ENCODE data around the gene TEX53. TPM values are rescaled to one million over a fixed set of nuclear protein-coding genes. Genes with fewer than 3 reads are reported as not detected.

TEX53 gene
- polyA plus RNA-seq, 1 donor from 2014 or later, result not detected

DNA sequence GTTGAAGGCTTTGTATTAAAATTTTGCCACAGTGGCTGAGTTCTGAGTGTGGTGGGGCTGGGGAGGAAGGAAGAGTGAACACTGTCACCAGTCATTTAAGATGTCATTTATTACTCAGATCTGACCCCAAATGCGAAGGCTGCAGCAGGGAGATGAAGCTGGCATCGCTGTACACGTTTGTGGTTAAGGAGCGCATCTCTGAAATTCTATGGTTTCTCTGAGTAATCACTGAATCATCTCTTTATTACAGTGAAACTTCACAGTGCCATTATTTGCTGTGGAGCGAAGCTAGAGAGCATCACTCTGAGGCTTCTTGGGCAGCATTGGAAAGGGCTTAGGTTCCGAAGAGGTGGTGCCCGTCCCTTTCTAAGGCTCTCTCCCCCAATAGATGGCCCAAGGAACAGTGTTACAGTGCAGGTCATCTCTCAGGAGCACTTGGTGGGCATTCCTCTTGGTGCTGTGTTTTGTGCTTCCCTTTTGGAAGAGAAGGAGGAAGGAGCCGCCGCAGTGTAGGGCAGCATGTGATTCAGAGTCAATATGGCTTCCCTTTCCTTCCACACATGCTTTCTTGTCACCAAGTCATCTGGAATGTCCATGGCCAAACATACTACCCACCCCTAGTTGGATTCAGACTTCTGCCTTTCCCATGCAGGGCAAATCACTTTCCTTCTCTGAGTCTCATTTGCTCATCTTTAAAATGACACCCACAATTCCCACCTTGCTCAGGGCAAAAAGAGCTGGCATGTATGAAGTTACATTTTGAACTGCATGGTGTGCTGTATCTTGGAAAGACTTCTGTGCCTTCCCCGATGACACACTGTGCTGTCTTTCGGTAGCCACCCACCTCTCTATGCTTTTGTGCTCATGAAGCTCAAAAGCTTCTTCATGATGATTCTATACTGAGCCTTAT lies 33.7 kb upstream of the TEX53 start:
- no peaks in the 10 kb centered on the region for H3K79me2 ChIP-seq (replicated peaks; ENCODE audit: insufficient read depth, low read length)
- TF ChIP-seq TAF1 (IDR thresholded peaks at IDR 0.05; ENCODE audit: low read depth) (no peak), EP300 (conservative IDR thresholded peaks at IDR 0.05; ENCODE audit: poor library complexity, severe bottlenecking) (no peak), EZH2 (IDR thresholded peaks at IDR 0.05; ENCODE audit: borderline replicate concordance, insufficient read depth, low read length, poor library complexity, severe bottlenecking) (no peak), SMC3 (conservative IDR thresholded peaks at IDR 0.05; ENCODE audit: poor library complexity) (no peak), MXI1 (conservative IDR thresholded peaks at IDR 0.05; ENCODE audit: poor library complexity, severe bottlenecking) (no peak), POLR2AphosphoS5 (IDR thresholded peaks at IDR 0.05) (no peak), RAD21 (conservative IDR thresholded peaks at IDR 0.05) (no peak)
- TF ChIP-seq, protein P1, sequence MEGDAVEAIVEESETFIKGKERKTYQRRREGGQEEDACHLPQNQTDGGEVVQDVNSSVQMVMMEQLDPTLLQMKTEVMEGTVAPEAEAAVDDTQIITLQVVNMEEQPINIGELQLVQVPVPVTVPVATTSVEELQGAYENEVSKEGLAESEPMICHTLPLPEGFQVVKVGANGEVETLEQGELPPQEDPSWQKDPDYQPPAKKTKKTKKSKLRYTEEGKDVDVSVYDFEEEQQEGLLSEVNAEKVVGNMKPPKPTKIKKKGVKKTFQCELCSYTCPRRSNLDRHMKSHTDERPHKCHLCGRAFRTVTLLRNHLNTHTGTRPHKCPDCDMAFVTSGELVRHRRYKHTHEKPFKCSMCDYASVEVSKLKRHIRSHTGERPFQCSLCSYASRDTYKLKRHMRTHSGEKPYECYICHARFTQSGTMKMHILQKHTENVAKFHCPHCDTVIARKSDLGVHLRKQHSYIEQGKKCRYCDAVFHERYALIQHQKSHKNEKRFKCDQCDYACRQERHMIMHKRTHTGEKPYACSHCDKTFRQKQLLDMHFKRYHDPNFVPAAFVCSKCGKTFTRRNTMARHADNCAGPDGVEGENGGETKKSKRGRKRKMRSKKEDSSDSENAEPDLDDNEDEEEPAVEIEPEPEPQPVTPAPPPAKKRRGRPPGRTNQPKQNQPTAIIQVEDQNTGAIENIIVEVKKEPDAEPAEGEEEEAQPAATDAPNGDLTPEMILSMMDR (IDR thresholded peaks at IDR 0.05; ENCODE audit: poor library complexity, severe bottlenecking), result no peak
- TF ChIP-seq, protein P2, sequence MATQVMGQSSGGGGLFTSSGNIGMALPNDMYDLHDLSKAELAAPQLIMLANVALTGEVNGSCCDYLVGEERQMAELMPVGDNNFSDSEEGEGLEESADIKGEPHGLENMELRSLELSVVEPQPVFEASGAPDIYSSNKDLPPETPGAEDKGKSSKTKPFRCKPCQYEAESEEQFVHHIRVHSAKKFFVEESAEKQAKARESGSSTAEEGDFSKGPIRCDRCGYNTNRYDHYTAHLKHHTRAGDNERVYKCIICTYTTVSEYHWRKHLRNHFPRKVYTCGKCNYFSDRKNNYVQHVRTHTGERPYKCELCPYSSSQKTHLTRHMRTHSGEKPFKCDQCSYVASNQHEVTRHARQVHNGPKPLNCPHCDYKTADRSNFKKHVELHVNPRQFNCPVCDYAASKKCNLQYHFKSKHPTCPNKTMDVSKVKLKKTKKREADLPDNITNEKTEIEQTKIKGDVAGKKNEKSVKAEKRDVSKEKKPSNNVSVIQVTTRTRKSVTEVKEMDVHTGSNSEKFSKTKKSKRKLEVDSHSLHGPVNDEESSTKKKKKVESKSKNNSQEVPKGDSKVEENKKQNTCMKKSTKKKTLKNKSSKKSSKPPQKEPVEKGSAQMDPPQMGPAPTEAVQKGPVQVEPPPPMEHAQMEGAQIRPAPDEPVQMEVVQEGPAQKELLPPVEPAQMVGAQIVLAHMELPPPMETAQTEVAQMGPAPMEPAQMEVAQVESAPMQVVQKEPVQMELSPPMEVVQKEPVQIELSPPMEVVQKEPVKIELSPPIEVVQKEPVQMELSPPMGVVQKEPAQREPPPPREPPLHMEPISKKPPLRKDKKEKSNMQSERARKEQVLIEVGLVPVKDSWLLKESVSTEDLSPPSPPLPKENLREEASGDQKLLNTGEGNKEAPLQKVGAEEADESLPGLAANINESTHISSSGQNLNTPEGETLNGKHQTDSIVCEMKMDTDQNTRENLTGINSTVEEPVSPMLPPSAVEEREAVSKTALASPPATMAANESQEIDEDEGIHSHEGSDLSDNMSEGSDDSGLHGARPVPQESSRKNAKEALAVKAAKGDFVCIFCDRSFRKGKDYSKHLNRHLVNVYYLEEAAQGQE (IDR thresholded peaks at IDR 0.05; ENCODE audit: borderline replicate concordance), result no peak
- H3K27me3 ChIP-seq (ENCODE audit: insufficient read depth, low read depth, low read length), result no peaks in the 10 kb centered on the region
- no peaks in the 10 kb centered on the region for H3K9me3 ChIP-seq (ENCODE audit: low read length)
- no peak overlapping the region for H3K9ac ChIP-seq (ENCODE audit: low read length)
- no peak overlapping the region for H3K4me2 ChIP-seq (ENCODE audit: low read length)
- H3F3A ChIP-seq (ENCODE audit: insufficient read depth, low read length, poor library complexity, severe bottlenecking), result no peaks in the 10 kb centered on the region
- no peak overlapping the region for H3K4me3 ChIP-seq (ENCODE audit: low read length)
- H3K9me2 ChIP-seq (ENCODE audit: insufficient read depth, low read length), result no peaks in the 10 kb centered on the region
- H2AFZ ChIP-seq (ENCODE audit: low read depth, low read length), result no peak overlapping the region
- no peaks in the 10 kb centered on the region for H4K20me1 ChIP-seq (ENCODE audit: insufficient read depth)
- H3K36me3 ChIP-seq (ENCODE audit: insufficient read depth, low read length), result no peaks in the 10 kb centered on the region
- H3K27ac ChIP-seq (ENCODE audit: low read length), result no peak overlapping the region

DNA sequence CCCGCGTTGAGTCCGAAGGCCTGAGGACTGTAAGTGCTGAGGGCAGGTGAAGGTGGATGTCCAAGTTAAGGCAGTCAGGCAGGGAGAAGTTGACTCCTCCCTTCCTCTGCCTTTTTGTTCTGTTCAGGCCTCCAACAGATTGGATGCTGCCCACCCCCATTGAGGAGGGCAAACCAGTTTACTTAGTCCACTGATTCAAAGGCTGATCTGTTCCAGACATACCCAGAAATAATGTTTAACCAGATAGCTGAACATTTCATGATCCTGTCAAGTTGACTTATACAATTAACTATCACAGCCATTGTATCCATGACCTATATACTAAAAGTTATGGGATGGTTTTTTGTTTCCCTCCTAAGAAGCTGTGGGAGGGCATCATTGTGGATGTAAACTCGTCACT lies 32.7 kb upstream of the TEX53 start:
- TF ChIP-seq TAF1 (IDR thresholded peaks at IDR 0.05; ENCODE audit: low read depth) (no peak), RAD21 (conservative IDR thresholded peaks at IDR 0.05) (no peak), SMC3 (conservative IDR thresholded peaks at IDR 0.05; ENCODE audit: poor library complexity) (no peak), EZH2 (IDR thresholded peaks at IDR 0.05; ENCODE audit: borderline replicate concordance, insufficient read depth, low read length, poor library complexity, severe bottlenecking) (no peak), EP300 (conservative IDR thresholded peaks at IDR 0.05; ENCODE audit: poor library complexity, severe bottlenecking) (no peak), POLR2AphosphoS5 (IDR thresholded peaks at IDR 0.05) (no peak), MXI1 (conservative IDR thresholded peaks at IDR 0.05; ENCODE audit: poor library complexity, severe bottlenecking) (no peak)
- TF ChIP-seq, protein P1 (IDR thresholded peaks at IDR 0.05; ENCODE audit: poor library complexity, severe bottlenecking), result no peak
- TF ChIP-seq, protein P2 (IDR thresholded peaks at IDR 0.05; ENCODE audit: borderline replicate concordance), result no peak
- H3K9me2 ChIP-seq (ENCODE audit: insufficient read depth, low read length), result no peaks in the 10 kb centered on the region
- H3F3A ChIP-seq (ENCODE audit: insufficient read depth, low read length, poor library complexity, severe bottlenecking), result no peaks in the 10 kb centered on the region
- H3K27me3 ChIP-seq (ENCODE audit: insufficient read depth, low read depth, low read length), result no peaks in the 10 kb centered on the region
- no peaks in the 10 kb centered on the region for H3K79me2 ChIP-seq (replicated peaks; ENCODE audit: insufficient read depth, low read length)
- H2AFZ ChIP-seq (ENCODE audit: low read depth, low read length), result no peak overlapping the region
- no peak overlapping the region for H3K9ac ChIP-seq (ENCODE audit: low read length)
- H3K27ac ChIP-seq (ENCODE audit: low read length), result no peak overlapping the region
- H3K4me2 ChIP-seq (ENCODE audit: low read length), result no peak overlapping the region
- H3K4me3 ChIP-seq (ENCODE audit: low read length), result no peak overlapping the region
- H4K20me1 ChIP-seq (ENCODE audit: insufficient read depth), result no peaks in the 10 kb centered on the region
- H3K36me3 ChIP-seq (ENCODE audit: insufficient read depth, low read length), result no peaks in the 10 kb centered on the region
- no peaks in the 10 kb centered on the region for H3K9me3 ChIP-seq (ENCODE audit: low read length)
